GM18502 (cell line): ENCODE data around the gene CTXN3.

Experiments used
- ATAC-seq: cut with Tn5 transposase; IDR thresholded peaks from one replicate; pipeline ENCODE4 v1.9.1; 2021; ENCODE audit warnings: mild to moderate bottlenecking; ENCODE audit not compliant: unreplicated experiment, poor library complexity

The CTXN3 gene

GRCh38 chr5:127695346-127695745, 46.5 kb downstream of the CTXN3 start:
- ATAC-seq = no peak

- ATAC-seq = no peak
These were observed 47.8 kb downstream of the CTXN3 start for GRCh38 chr5:127696683-127697082.

- ATAC-seq = no peak
These were observed 49.2 kb downstream of the CTXN3 start for GRCh38 chr5:127697894-127698600.

- ATAC-seq = no peak
These were observed 50.5 kb downstream of the CTXN3 start for GRCh38 chr5:127699416-127699815.

- ATAC-seq = no peak
These were observed 51.4 kb downstream of the CTXN3 start for GRCh38 chr5:127700237-127700766.

DNA sequence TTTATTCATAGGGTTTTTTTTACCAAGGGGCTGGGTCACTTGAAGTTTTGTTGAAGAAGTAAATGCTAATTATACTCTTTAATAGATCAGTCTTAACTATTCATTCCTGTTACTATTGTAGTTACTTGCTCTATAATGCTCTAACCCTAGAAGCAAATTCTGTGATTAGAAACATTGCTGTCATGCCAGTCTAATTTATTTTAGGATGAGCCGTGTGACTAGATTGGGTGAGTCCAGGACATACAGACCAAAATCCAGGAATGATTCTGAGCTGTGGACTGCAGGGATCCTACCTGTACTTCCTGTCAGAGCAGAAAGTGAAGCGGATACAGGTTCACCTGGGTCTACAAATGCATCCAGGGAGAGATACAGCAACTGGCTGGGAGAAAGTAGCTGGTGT, 53.6 kb downstream of the CTXN3 start:
- ATAC-seq = no peak

GRCh38 chr5:127702926-127703561, 54.2 kb downstream of the CTXN3 start, which contains the start of gene CCDC192:
TSS of gene CCDC192 (plus strand) at chr5:127703391. CDS start at chr5:127703446, 55 bp downstream.
- no peak for ATAC-seq

DNA sequence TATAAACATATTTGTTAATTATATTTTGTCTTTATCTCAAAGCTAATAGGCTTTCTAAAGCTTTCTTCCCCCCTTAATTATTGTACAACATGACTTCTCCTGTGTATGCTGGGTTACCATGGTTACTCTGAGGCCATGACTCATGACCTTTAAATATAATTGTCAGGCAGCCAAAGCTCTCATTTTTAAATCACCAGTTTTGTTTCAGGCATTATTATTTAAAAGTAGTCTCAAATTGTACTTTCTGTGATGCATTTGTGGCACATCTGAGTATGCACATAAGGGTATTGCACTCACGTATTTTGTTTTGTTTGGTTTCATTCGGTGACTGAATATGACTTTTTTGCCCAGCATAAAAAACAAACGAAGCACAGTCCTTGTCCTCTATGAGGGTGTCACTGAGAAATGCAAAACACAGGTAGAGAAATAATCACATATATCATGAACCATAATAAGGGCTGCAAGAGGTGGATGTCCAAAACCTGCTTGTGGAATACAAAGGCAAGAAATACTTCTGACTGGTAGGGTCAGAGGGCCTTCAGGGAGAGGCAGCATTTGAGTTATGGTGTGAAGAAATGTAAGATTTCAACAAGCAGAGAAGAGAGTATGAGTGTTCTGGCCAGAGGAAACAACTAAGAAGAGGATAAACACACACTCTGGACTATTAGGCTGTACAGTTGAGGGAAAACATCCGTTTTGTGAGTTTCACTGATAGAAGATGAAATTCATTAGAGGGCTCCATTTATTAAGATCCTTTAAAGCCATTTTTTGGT, 56.4 kb downstream of the CTXN3 start:
- ATAC-seq = no peak

DNA sequence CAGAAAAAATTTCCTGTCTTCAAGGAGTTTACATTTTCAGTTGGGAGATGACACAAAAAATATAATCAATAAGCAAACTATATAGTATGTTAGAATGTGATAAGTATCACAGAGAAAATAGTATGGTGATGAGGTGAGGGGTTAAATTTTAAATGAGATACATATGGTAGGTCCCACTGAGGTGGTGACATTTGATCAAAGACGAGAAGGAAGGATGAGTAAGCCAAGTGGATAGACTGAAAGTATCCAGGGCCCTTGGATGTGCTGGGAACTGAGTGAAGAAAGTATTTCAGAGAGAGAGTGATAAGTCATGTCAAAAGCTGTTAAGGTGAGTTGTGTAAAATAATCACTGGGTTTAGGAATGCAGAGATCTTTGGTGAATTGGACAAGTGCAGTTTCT, 57.8 kb downstream of the CTXN3 start:
- ATAC-seq = no peak

DNA sequence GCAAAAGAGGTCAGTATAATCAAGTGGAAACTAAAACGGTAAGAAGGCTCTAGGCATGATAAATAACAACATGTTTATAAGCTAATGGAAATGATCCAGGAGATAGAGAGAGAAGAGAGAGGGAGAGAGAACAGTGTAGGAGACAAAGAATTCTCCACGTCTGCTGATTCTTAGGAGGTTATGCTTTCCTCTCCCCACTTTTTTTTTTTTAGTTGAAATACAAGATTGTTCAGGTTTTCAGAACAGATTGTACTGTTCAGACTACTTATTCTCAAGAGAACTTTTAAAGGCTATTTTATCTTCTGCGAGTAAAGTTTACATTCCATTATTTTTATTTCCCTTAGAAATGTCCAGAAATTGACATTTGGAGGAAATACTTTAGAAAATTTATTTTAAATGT, 58.3 kb downstream of the CTXN3 start:
- ATAC-seq = no peak
